Activated CD4-positive, alpha-beta T cell treated with anti-CD3 and anti-CD28 coated beads for 1 hour (primary cell): ENCODE measurements around the gene HOXA13.

Experiments
- DNase-seq: peaks from one replicate; pipeline ENCODE4 v3.0.0-alpha.2; 2020

Gene HOXA13

GRCh38 chr7:27169658-27170425, 30.0 kb downstream of the HOXA13 start:
- no peak for DNase-seq

GRCh38 chr7:27168265-27168947, 31.5 kb downstream of the HOXA13 start:
- DNase-seq, result no peak

- no peak for DNase-seq
Measured at GRCh38 chr7:27167916-27168264, 32.0 kb downstream of the HOXA13 start.

GRCh38 chr7:27166531-27167505, 33.1 kb downstream of the HOXA13 start:
- no peak for DNase-seq

GRCh38 chr7:27165996-27166530, 33.8 kb downstream of the HOXA13 start:
- no peak for DNase-seq

DNA sequence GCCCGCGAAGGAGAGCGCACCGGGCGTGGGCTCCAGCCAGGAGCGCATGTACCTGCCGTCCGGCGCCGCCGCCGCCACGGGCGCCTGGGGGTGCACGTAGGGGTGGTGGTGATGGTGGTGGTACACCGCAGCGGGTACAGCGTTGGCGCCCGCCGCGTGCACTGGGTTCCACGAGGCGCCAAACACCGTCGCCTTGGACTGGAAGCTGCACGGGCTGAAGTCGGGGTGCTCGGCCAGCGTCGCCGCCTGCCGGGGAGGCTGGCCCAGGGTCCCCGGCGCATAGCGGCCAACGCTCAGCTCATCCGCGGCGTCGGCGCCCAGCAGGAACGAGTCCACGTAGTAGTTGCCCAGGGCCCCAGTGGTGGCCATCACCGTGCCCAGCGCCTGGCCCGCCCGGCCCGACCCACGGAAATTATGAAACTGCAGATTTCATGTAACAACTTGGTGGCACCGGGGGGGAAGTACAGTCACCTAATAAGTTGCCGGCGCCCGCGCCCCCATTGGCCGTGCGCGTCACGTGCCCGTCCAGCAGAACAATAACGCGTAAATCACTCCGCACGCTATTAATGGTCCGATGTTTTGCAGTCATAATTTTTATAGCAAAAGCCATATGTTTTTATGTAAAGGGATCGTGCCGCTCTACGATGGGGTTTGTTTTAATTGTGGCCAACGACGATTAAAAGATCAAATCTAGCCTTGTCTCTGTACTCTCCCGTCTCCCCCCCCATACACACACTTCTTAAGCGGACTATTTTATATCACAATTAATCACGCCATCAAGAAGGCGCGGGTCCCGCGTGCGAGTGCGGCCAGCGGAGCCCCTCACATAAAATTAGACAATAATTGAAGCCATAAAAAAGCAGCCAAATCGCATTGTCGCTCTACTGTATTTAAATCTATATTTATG, 34.5 kb downstream of the HOXA13 start, which contains the start of gene HOXA9:
Gene HOXA9 (minus strand): TSS at position 449 of the 907 bp plus-strand sequence. CDS start 80 bp downstream, at position 369.
- DNase-seq, result no peak

DNA sequence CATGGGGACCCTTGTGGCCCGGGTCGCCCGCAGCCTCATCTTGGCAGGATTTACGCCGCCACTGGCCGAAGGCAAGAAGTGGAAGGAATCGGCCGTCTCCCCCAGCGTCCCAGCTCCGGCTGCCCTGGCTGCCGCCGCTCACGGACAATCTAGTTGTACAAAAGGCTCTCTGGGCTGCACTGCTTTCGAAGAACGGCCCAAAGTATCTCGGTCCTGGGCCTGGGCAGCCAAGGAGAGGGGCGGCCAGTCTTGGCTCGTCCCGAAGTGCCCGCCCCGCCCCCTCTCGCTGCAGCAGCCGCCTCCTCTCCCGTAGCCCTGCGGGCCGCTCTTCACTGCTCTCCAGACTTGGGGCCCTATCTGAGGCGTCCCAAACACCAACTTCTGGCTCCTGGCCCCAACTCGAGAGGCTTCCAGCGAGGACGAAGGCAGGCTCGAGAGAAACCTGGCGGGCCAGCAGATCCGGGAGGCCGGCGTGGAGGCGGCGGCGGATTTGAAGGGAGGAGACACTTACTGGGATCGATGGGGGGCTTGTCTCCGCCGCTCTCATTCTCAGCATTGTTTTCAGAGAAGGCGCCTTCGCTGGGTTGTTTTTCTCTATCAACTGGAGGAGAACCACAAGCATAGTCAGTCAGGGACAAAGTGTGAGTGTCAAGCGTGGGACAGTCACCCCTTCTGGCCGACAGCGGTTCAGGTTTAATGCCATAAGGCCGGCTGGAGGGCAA, 35.4 kb downstream of the HOXA13 start:
- DNase-seq, result no peak

DNA sequence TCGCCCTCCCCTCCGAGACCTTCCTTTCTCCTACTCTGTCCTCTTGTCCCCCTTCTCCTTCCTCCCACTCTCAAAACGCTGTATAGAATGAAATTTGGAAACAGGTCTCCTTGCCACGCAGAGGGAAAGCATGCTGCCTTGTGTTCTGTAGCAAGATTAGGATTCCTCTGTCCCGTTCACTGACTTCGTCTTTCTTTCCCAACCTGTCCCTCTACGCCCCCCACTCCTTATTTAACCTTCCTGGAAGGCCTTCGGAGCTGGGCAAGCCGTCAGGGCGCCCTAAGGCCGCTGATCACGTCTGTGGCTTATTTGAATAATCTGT, 35.9 kb downstream of the HOXA13 start:
- DNase-seq, result no peak

DNA sequence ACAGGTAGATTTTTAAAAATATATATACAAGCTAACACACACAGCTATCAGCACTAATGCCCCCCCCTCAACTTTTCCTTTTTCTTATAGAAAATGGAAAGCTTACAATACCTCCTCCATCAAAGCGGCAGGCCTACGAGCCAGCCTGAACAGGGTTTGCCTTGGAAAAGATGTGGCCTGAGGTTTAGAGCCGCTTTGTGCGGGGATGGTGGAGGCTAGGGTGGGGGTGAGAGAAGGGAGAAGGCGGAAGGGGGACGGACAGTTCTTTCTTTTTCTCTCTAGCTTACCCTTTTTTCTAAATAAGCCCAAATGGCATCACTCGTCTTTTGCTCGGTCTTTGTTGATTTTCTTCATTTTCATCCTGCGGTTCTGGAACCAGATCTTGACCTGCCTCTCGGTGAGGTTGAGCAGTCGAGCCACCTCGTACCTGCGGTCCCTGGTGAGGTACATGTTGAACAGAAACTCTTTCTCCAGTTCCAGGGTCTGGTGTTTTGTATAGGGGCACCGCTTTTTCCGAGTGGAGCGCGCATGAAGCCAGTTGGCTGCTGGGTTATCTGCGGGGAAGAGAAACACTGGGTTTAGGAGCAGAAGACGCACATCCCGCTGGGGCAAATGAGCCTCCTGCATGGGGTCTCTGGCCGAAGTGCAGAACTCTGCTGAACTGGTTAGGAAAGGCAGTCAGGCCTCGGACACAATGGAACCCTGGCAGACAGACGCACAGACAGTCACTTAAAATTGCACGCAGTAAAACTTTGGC, 36.4 kb downstream of the HOXA13 start:
- DNase-seq, result no peak

DNA sequence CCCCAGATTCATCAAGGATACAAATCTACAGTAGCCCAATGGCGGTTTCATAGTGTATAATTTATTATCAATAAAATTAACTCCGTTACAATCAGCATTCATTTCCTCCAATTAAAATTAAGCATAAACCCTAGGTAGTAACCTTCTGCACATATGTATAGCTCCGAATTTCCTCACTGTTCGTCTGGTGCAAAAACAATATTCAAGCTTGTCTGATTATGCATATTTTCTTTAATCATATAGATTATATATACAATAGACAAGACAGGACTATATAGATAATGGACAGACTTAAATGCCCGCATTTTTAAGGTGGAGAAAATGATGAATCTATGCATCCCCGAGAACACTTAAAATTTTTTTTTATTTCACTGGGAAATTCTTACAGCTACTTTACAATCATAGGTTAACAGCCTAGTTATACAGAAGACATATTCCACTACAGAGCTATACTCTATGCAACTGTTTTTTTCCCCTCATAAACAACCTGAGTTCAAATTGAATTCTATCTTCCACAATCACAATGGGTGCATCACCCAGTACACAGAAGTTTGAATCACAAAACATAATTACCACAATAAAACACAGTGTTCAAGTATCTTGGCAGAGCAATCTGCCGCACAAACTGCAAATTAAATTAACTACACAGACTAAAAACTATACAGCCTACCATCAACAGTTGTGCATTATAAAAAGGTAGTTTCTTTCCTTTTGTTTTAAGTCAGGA, 37.2 kb downstream of the HOXA13 start:
- no peak for DNase-seq

- DNase-seq, result no peak
Measured at GRCh38 chr7:27161721-27162560, 38.0 kb downstream of the HOXA13 start.

DNA sequence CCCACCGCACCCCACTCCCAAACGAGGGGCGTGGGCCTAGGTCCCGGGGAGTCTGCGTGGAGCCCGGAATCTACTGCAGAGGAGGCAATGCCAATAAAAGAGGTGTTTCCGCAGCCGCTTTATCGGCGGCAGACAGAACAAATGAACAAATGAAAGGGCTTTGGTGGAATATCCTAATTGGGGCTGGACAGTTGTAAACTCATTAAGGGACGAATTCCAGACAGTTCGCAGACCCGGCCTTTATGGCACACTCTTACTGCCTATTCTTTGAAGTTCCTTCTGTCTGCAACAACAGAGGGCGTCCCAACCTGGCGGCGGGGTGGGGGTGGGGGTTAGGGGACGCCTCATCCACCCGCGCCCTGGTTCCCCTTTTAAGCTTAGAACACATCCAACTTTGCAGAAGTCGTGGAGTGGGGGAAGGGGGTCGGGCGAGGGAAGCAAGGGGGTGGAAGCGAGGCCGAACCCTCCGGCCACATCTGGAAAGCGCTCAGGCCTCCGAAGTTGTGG, 38.6 kb downstream of the HOXA13 start:
- DNase-seq, result no peak

DNA sequence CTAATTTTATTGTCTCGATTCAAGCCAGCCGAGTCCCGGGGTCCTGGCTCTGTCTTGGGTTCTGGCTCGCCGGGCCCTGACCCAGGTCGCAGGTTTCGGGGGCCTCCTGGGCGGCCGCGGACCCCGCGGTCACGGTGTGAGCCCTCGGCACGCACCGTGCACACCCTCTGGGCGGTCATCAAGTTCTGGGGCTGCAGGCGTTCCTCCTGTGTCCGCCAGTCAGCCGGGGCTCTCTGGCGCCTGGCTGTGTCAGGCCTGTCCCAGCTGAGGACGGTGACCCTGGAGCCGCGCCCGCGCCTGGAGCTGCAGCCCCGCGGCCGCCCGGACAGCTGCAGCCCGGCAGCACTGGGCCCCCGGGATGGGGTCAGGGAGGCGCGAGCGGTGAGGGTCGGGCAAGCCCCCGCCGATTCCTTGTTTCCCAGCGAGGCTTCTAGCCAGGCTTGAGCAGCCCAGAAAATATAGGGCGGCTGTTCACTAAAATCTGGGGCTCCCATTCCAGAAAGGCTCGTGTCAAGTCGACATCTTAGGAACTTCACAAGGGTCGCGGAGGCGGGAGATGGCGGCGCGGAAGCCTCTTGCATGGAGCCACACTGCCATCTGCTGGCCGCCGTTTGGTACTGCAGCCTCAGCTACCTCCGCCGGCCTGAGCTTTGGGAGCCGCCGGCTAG, 39.2 kb downstream of the HOXA13 start:
- DNase-seq, result peak; percentile 82

DNA sequence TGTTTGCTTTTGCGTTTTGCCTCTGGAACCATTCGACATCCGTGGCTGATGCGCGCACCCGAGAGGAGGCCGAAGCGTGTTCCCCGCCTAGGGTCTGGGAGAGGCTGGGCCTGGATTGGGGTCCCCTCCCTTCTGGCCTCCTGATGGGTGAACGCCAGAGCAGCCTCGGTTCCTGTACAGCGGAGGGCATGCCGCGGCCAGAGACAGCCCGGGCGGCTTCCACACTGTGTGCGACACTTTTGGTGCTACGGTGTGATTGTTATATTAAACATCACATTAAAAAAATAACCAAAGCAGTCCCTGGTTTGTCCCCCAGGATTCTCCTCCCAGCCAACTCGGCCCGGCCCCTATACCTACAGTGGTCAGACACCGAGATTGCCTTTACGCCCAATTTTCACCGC, 39.7 kb downstream of the HOXA13 start:
- DNase-seq, result no peak

- DNase-seq, result no peak
Measured at GRCh38 chr7:27159266-27160144, 40.4 kb downstream of the HOXA13 start.

- DNase-seq, result no peak
Measured at GRCh38 chr7:27158436-27159265, 41.2 kb downstream of the HOXA13 start.
